Neuronal stem cell (in vitro differentiated cells): ENCODE results near the gene SPSB1.

Experiments
- DNase-seq: peaks from one replicate; pipeline ENCODE4 v3.0.0-alpha.2; 2013; ENCODE audit warnings: low spot score
- H2AFZ ChIP-seq: one replicate; pipeline ENCODE4 v1.6.1; 2013; ENCODE audit warnings: mild to moderate bottlenecking, low read length, inconsistent platforms
- H2AK5ac ChIP-seq: 2 replicates; pipeline ENCODE4 v1.6.1; 2013; ENCODE audit warnings: low read depth, mild to moderate bottlenecking, inconsistent platforms, low read length, moderate library complexity, mixed read lengths
- H2BK120ac ChIP-seq: 2 replicates; pipeline ENCODE4 v1.6.1; 2013; ENCODE audit warnings: low read depth, mild to moderate bottlenecking, inconsistent platforms, low read length, moderate library complexity, mixed read lengths
- H2BK12ac ChIP-seq: one replicate; pipeline ENCODE4 v1.6.1; 2013; ENCODE audit warnings: low read length, inconsistent platforms
- H2BK15ac ChIP-seq: 2 replicates; pipeline ENCODE4 v1.6.1; 2013; ENCODE audit warnings: mild to moderate bottlenecking, low read length, inconsistent platforms, mixed read lengths
- H2BK5ac ChIP-seq: one replicate; pipeline ENCODE4 v1.6.1; 2013; ENCODE audit warnings: inconsistent platforms, mild to moderate bottlenecking, low read length, moderate library complexity
- H3K14ac ChIP-seq: one replicate; pipeline ENCODE4 v1.6.1; 2013; ENCODE audit warnings: low read length, inconsistent platforms
- H3K18ac ChIP-seq: 2 replicates; pipeline ENCODE4 v1.6.1; 2013; ENCODE audit warnings: low read length, inconsistent platforms
- H3K23ac ChIP-seq: 2 replicates; pipeline ENCODE4 v1.6.1; 2013; ENCODE audit warnings: low read depth, mild to moderate bottlenecking, mixed read lengths, low read length, inconsistent platforms; ENCODE audit not compliant: poor library complexity
- H3K27ac ChIP-seq: replicated peaks from 3 replicates; pipeline ENCODE4 v1.5.1; 2013; ENCODE audit warnings: low read length, inconsistent platforms
- H3K27me3 ChIP-seq, 3 experiments: 2 replicates each; pipeline ENCODE4 v1.6.1; 2013; ENCODE audit warnings: low read length in 3 of 3, mild to moderate bottlenecking in 2 of 3, inconsistent platforms in 1 of 3, low read depth in 1 of 3, mixed read lengths in 1 of 3, moderate library complexity in 1 of 3; ENCODE audit not compliant: control insufficient read depth in 3 of 3, insufficient read depth in 3 of 3
- H3K36me3 ChIP-seq, 2 donors: replicated peaks in 1 of 2; 2 replicates each; pipeline ENCODE4 v1.6.1; 2013; ENCODE audit warnings: low read length in 2 of 2; ENCODE audit not compliant: control insufficient read depth in 2 of 2, insufficient read depth in 2 of 2
- H3K4ac ChIP-seq: 2 replicates; pipeline ENCODE4 v1.6.1; 2013; ENCODE audit warnings: inconsistent platforms, mild to moderate bottlenecking, low read length, moderate library complexity
- H3K4me1 ChIP-seq, 2 donors: 1 replicate in 1 of 2; 2 replicates in 1 of 2; pipeline ENCODE4 v1.6.1; 2013; ENCODE audit warnings: low read length in 2 of 2, low read depth in 1 of 2; ENCODE audit not compliant: control insufficient read depth in 2 of 2, insufficient read depth in 1 of 2
- H3K4me2 ChIP-seq: one replicate; pipeline ENCODE4 v1.6.1; 2013; ENCODE audit warnings: mild to moderate bottlenecking, low read length, inconsistent platforms; ENCODE audit not compliant: insufficient read depth, poor library complexity, severe bottlenecking
- H3K4me3 ChIP-seq, 2 donors: 2 replicates each; pipeline ENCODE4 v1.5.1; 2013; ENCODE audit warnings: low read length in 2 of 2, mild to moderate bottlenecking in 2 of 2, inconsistent platforms in 1 of 2, moderate library complexity in 1 of 2
- H3K79me1 ChIP-seq: one replicate; pipeline ENCODE4 v1.6.1; 2013; ENCODE audit warnings: low read depth, mild to moderate bottlenecking, inconsistent platforms, low read length, moderate library complexity
- H3K9ac ChIP-seq: one replicate; pipeline ENCODE4 v1.6.1; 2013; ENCODE audit warnings: mild to moderate bottlenecking, low read depth, low read length, inconsistent platforms; ENCODE audit not compliant: poor library complexity
- H3K9me3 ChIP-seq, 2 donors: replicated peaks in 1 of 2; 2 replicates each; pipeline versions ENCODE3 to v1.6.1; 2013; ENCODE audit warnings: low read length in 2 of 2, mild to moderate bottlenecking in 2 of 2, inconsistent platforms in 1 of 2, low read depth in 1 of 2, mixed read lengths in 1 of 2, moderate library complexity in 1 of 2; ENCODE audit not compliant: control insufficient read depth in 2 of 2, insufficient read depth in 1 of 2
- H4K8ac ChIP-seq: one replicate; pipeline ENCODE4 v1.6.1; 2013; ENCODE audit warnings: low read depth, mild to moderate bottlenecking, inconsistent platforms, low read length, moderate library complexity
- H4K91ac ChIP-seq: one replicate; pipeline ENCODE4 v1.6.1; 2013; ENCODE audit warnings: low read length, low read depth, mild to moderate bottlenecking, inconsistent platforms; ENCODE audit not compliant: poor library complexity
- WGBS, 2 donors: extraction: QIAGEN DNeasy Blood & Tissue Kit; methylation state at CpG; one replicate each; pipeline ENCODE4 v1.1.7; 2013; ENCODE audit warnings: missing lambda C conversion rate in 2 of 2, mixed read lengths in 1 of 2; ENCODE audit not compliant: insufficient read length in 2 of 2, insufficient replicate concordance in 1 of 2; ENCODE audit errors: extremely low coverage in 2 of 2; 5-methylcytosine and 5-hydroxymethylcytosine counted together

SPSB1 gene

DNA sequence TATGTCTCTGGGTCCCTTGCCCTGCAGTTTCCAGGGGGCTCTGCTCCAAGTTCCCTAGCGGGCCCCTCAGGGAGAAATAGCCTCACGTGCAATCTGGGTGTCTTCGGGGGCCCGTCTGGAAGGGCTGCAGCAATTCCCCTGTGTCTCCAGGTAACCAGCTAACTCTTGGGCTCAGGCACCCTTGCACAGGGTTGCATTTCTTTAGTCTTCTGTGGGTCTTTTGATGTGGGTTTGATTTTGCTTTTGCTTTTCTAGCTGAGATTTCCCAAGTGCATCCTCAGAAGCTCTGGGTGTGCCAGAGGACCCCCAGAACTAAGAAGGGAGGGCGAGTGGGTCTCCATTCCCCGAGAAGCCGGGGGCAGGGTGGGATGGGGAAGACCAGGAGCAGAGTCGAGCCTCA is 75.7 kb downstream of the SPSB1 start:
- no peaks in the 10 kb centered on the region for H3K36me3 ChIP-seq
- no peak overlapping the region for H3K9ac ChIP-seq
- no peak overlapping the region for H2BK5ac ChIP-seq
- no peak overlapping the region for H3K4ac ChIP-seq
- H3K23ac ChIP-seq, result no peak overlapping the region
- H3K4me1 ChIP-seq, result peaks cover 0 to 9% of the 10 kb centered on the region in 2 donors
- no peak overlapping the region for H2BK120ac ChIP-seq
- H3K4me2 ChIP-seq, result no peak overlapping the region
- no peak overlapping the region for H3K4me3 ChIP-seq
- no peak overlapping the region for H4K91ac ChIP-seq
- H3K9me3 ChIP-seq, result no peaks in the 10 kb centered on the region
- no peaks in the 10 kb centered on the region for H3K79me1 ChIP-seq
- no peak overlapping the region for H2AFZ ChIP-seq
- H3K18ac ChIP-seq, result no peak overlapping the region
- H4K8ac ChIP-seq, result no peak overlapping the region
- no CpG with 5 or more reads among the region's 8 CpGs for WGBS, 2 donors
- no peak overlapping the region for H2BK15ac ChIP-seq
- H2BK12ac ChIP-seq, result no peak overlapping the region
- DNase-seq, result no peak
- no peak overlapping the region for H3K14ac ChIP-seq
- peaks cover 0 to 30% (median 0%) of the 10 kb centered on the region in 3 experiments for H3K27me3 ChIP-seq
- no peak overlapping the region for H3K27ac ChIP-seq
- no peak overlapping the region for H2AK5ac ChIP-seq

DNA sequence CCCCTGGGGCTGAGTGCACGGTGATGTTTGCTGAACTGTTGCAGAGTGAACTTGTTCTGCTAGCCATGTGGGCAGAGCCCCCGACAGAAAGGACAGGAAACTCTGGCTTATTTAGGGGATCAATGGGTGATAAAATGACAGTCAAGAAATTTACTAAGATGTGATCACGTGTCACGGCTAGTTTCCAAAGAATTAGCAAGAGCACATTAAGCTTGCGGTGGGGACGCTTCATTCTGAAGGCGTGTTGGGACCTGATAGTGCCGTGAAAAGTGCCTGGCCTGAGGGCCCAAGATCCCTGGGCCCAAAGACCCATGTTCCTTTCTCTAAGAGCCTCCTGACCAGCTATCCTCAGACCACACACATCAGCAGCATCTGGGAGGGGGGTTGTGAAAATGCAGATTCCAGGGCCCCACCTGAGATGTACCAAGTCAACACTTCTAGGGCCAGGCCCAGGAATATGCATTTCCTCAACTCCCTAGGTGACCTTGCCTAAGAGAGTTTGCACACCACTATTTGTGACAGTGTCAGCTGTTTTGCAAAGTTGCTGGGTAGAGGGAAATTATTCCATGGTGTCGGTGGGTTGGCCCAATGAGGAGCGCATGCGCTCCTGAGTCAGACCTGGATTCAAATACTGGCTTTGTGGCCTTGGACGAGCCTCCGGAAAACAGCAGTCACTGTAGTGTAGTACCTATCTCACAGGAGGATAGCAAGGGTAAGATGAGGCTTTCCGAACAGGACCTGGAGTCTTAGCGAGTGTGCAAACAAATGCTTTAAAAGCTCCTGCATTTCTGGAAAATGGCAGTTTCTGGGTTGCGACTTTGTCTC is 77.5 kb downstream of the SPSB1 start:
- Histone ChIP-seq H2BK15ac (no peak overlapping the region), H3K23ac (no peak overlapping the region), H2AFZ (no peak overlapping the region), H2BK12ac (no peak overlapping the region), H3K18ac (no peak overlapping the region), H4K8ac (no peak overlapping the region), H3K14ac (no peak overlapping the region), H3K4me3 (no peak overlapping the region), H3K9me3 (no peaks in the 10 kb centered on the region), H3K27ac (no peak overlapping the region), H3K27me3 (peaks cover 0 to 33% (median 0%) of the 10 kb centered on the region in 3 experiments), H2BK120ac (no peak overlapping the region), H2BK5ac (no peak overlapping the region), H3K4ac (no peak overlapping the region), H4K91ac (no peak overlapping the region), H3K79me1 (no peaks in the 10 kb centered on the region), H3K9ac (no peak overlapping the region), H2AK5ac (no peak overlapping the region), H3K4me1 (peaks cover 0 to 13% of the 10 kb centered on the region in 2 donors), H3K4me2 (no peak overlapping the region), H3K36me3 (no peaks in the 10 kb centered on the region)
- no peak for DNase-seq
- WGBS, 2 donors, result no CpG with 5 or more reads among the region's 16 CpGs

DNA sequence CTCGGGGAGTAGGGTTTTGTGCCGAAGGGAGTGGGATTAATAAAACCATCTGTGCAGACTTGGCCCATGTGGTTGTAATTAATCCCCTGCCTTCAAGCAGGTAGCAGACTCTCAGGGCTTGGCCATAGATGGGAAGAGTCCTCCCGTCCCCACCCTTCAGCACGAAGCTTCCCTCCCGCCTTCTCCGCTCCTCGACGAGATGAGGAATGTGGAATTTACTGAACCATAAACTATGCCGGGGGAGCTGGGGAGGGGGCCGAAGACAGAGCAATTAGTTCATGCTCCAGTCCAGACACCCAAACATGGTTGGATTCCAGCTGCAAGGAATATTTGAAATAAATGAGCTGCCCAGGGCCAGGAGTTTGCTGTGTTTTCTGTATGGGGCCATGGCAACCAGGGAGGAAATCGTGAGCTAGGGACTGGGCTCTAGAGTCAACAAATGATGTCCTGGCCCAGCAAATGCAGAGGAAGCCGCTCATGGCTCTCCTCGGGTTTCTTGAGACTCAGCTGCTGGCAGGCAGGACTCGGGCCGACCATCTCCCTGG is 78.8 kb downstream of the SPSB1 start:
- H2AFZ ChIP-seq, result no peak overlapping the region
- H3K27ac ChIP-seq, result no peak overlapping the region
- no peaks in the 10 kb centered on the region for H3K79me1 ChIP-seq
- H2BK15ac ChIP-seq, result no peak overlapping the region
- no peak overlapping the region for H2BK120ac ChIP-seq
- peaks cover 0 to 39% (median 0%) of the 10 kb centered on the region in 3 experiments for H3K27me3 ChIP-seq
- no peaks in the 10 kb centered on the region for H3K36me3 ChIP-seq
- no peak overlapping the region for H2BK5ac ChIP-seq
- WGBS, 2 donors, result no CpG with 5 or more reads among the region's 15 CpGs
- H3K9ac ChIP-seq, result no peak overlapping the region
- no peak overlapping the region for H3K4ac ChIP-seq
- H3K9me3 ChIP-seq, result no peaks in the 10 kb centered on the region
- H2AK5ac ChIP-seq, result no peak overlapping the region
- DNase-seq, result peak; percentile 43
- peak overlapping the region; percentile 66 for H3K18ac ChIP-seq
- no peak overlapping the region for H4K8ac ChIP-seq
- no peak overlapping the region for H2BK12ac ChIP-seq
- H4K91ac ChIP-seq, result no peak overlapping the region
- no peak overlapping the region for H3K4me3 ChIP-seq
- H3K23ac ChIP-seq, result no peak overlapping the region
- H3K4me2 ChIP-seq, result no peak overlapping the region
- peaks cover 0 to 13% of the 10 kb centered on the region in 2 donors for H3K4me1 ChIP-seq
- no peak overlapping the region for H3K14ac ChIP-seq

DNA sequence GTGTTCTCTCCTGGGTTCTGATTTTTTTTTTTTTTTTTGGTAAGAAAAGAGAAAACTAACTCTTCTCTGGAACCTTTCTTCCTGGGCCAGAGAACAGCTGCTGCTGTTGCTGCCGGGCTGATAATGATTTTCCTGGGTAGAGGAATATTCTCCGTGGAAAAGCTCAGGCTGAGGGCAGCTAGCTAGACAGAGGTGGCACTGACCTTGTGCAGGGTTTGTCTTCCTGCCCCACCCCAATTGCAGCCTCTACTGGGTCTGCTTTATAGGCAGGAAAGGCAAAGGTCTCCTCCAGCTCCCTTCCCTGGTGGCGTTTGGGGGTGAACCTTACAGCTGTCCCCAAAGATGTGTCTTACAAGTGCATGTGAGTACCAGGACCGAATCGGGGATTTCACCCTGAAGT is 79.3 kb downstream of the SPSB1 start:
- Histone ChIP-seq H2BK120ac (no peak overlapping the region), H4K8ac (no peak overlapping the region), H3K23ac (no peak overlapping the region), H3K9me3 (no peaks in the 10 kb centered on the region), H3K4me1 (peaks cover 0 to 13% of the 10 kb centered on the region in 2 donors), H3K36me3 (no peaks in the 10 kb centered on the region), H4K91ac (no peak overlapping the region), H2BK5ac (no peak overlapping the region), H2AFZ (no peak overlapping the region), H3K9ac (no peak overlapping the region), H3K27me3 (peaks cover 0 to 36% (median 0%) of the 10 kb centered on the region in 3 experiments), H2AK5ac (no peak overlapping the region), H2BK15ac (no peak overlapping the region), H3K18ac (no peak overlapping the region), H3K4ac (no peak overlapping the region), H3K27ac (no peak overlapping the region), H3K14ac (no peak overlapping the region), H3K79me1 (no peaks in the 10 kb centered on the region), H3K4me3 (no peak overlapping the region), H3K4me2 (no peak overlapping the region), H2BK12ac (no peak overlapping the region)
- no peak for DNase-seq
- WGBS, 2 donors, result no CpG with 5 or more reads among the region's 5 CpGs
